HG02870 (cell line): ENCODE results near the gene TANK.
"Not testable (repeated sequence)": the region's sequence is repeated elsewhere in the genome, so short reads cannot be mapped to it uniquely, and the experiment has no call there.

ENCODE experiments used
- ATAC-seq: cut with Tn5 transposase; IDR thresholded peaks from one replicate; pipeline ENCODE4 v1.9.1; 2021; ENCODE audit warnings: mild to moderate bottlenecking, moderate library complexity; ENCODE audit not compliant: unreplicated experiment

TANK gene

DNA sequence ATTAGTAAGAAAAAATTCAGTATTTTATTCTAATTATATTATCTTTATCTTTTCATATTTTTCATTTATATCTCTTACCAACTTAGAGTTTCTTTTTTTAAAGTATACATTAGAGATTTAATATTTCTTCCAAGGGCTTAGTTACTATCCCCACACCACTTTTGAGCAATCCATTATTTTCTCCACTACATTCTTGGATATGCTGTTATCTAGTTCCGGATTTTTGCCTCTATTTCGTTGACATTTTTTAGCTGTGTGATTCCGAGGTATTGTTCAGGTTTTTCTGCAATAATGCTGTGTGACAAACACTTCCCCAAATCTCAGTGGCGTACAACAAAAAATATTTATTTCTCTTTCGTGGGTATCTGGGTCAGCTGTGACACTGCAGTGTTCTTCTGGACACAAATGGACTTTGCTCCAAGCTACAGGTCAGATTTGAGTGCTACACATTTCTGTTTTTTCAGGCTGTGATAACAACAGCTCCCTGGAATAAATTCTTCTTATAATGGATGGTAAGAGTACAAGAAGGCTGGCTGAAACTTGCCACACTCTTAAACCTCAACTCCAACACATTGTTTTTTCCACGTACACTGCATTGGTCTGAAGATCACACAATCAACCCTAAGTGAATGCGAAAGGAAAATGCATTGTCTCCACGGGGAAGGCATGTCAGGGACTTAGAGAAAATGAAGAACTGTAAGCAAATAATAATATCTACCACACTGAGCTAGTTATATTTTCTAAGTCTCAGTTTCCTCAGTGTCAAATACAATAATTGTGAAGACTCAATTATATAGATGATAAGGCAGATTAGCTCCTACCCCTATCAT lies 97.1 kb downstream of the TANK start:
- ATAC-seq = no peak

DNA sequence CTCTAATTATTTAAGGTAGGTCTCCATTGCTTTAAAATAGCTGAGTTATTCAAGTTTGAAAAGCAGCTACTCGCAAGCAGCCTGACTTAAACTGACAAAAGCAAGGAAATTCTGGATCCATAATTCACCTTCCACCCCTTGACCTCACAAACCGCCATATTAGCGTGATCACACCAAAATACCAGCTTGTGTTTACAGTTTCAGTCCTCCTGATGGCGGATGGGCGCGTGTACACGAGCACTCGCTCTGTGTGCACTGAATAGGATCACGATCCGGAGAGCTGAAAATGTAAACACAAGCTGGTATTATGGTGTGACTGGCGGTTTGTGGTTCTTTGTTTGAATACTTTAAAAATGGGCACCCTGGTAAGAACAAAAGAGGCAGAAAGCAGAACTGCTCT lies 105.6 kb downstream of the TANK start:
- no peak for ATAC-seq

DNA sequence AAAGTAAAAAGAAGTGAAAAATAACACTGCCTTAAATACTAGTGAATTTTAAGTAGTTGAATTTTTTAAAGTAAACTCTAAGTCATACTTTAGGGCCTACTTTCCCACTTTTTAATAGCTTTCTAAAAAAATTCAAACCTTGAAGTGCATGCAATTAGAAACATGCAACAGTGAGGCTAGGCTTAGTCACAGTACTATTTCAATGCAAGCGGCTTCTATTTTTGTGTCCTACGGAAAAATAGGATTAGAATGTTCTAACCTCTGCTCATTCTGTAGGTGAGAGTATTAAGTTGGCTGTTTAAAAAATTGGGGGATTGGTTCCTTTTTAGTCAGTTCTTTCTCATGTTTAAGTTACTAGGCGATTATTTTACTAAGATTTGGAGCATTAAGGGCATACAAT lies 108.9 kb downstream of the TANK start:
- ATAC-seq = no peak

DNA sequence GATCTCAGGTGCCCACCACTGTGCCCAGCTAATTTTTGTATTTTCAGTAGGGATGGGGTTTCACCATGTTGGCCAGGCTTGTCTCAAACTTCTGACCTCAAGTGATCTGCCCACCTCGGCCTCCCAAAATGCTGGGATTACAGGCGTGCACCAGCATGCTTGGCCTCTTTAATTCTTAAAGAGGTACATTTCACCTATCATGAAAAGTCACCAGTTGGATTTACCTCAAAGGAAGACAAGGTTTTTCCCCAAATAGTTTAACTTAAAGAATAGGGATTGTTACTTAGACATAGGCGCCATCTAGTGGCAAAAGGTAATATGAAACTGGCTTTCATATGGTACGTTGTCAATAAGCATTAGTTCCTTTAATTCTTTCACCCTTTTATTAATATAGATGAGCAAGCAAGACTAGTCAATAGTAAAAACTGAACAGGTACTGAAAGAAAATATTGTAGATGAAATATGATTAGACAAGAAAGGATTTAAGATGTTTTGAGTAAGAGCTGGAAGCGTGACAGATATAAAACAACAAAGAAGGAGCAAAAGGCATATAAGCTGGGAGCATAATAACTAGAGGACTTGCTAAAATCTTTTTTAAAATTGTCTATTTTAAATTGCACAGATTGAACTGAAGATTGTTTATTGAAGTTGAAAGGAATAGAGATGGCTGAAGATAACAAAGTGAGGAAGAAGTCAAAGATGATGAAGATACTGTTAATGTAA lies 113.0 kb downstream of the TANK start:
- ATAC-seq = peak; percentile 82

DNA sequence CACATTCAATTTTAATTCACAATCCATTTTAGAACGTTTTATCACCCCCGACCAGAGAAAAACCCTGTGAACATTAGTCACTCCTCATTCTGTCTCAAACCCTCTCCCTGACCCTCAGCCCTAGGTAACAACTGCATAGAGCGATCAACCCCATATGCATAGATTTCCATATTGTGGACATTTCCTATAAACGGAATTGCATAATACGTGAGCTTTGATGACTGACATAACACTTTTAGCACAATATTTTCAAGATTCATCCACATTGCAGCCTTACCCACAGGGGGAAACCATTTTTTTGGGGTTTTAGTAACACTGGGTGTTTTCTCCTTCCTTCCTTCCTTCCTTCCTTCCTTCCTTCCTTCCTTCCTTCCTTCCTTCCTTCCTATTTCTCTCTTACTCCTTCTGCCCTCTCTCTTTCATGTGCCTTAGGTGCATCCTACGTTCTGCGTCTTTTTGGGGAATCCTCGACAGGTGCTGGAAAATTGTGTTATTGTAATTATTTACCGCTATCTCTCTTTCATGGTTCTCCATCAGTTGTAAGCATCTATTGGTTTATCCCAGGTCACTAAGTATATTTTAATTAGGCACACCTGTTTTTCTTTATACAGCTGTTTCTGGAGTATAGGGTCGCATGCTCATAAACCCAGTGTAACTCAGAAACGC lies 118.5 kb downstream of the TANK start:
- not testable (repeated sequence) for ATAC-seq

DNA sequence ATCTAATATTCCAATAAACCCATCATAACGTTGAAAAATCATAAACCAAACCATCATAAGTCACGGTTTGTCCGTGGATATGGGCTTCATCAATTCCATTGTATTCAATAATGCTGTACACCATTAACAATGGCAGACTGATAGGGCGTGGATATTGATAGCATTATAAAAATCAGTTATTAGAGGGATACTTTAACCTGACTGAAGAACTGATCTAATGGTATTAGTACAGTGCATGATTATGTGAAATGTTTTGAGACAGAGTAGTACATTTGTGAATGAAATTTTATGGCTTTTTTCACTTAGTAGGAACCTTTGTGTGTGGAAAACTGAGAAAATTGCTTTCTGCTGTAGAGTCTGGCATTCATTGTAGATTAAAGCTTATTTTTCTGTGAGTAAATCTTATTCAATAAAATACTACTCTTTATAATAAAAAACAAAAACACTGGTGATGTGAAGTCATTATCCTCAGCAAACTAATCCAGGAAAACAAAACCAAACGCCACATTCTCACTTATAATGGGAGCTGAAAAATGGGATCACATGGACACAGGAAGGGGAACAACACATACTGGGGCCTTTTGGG lies 119.1 kb downstream of the TANK start:
- ATAC-seq = not testable (repeated sequence)

DNA sequence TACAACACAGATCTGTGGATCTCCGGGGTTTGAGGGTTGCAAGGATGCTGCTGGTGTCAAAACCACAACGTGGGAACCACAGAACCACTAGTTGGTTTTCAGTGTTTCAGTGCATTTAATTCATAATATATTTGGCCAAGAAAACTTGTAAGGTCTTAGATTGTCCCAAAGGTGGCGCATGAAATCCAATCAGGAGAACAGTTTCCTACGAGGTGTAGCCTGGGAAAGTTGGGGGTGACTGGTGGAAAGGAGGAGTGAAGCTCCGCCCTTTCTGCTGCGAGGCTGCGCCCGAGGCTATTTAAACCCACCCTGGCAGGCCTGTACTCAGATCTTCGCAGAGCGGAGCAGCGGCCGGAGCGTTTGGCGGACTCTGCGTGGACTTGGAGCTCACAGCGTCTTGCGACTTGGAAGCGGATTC lies 120.7 kb downstream of the TANK start:
- ATAC-seq = not testable (repeated sequence)

DNA sequence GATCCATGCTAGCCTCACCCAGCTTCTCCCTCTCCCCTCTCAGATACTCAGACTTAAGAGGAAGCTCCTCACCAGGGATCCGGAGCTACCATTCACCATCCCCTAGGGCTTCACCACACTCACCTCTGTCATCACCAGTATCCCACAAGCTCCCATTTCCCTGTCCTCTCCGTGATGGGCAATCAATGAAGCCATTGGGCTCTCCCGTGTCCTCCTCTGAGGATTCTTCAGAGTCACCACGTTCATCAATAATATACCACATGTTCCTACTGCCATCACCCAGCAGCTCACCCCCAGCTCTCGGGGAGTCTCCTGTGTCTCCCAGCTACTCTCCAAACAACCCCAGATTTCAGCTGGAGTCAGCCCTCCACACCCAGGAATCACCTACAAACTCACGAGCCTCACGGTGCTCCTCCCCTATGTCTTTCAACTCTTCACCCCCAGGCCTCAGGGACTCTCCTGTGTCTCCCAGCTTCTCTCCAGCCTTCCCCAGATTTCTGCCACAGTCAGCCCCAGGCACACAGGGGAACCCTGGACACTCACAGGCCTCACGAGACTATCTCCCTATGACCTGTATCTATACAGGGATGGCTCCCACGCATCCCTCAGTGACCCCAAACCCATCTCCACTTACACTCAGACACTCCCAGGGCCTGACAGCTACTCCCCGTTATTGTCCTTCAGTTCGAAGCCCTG lies 121.5 kb downstream of the TANK start:
- not testable (repeated sequence) for ATAC-seq

DNA sequence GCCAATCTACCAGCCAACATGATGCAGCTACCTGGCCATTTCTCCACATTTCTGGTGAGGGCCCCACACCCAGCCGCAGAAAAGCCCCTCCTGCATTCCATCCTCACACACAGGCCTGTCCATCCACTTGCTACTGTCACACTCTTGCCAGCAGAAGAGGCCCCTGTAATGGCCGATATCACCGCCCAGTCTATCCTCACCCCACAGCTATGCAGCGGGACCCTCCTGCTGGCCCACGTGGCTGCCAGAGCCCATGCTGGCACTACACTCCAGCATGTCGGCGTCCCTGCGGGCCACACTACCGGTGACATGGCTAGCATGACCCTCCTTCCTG lies 122.0 kb downstream of the TANK start:
- not testable (repeated sequence) for ATAC-seq

DNA sequence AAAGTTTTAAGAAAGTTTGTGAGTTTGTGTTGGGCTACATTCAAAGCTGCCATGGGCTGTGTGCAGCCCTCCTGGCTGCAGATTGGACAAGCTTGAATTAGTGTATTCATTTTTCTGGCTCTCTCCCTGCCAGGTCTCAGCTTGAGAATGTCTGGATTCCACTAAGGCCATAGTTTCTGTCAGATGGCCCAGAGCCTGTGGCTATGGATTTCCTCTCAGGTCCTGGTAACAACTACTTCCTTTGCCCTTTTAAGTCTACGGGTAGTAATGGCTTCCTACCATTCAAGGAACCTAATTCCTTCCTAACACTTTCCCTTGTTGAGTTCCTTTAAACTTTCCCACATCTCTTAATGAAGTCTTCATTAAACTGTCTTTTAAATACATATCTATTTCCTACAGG lies 123.7 kb downstream of the TANK start:
- no peak for ATAC-seq
